ENCODE results near the gene TTC6.

Gene TTC6

DNA sequence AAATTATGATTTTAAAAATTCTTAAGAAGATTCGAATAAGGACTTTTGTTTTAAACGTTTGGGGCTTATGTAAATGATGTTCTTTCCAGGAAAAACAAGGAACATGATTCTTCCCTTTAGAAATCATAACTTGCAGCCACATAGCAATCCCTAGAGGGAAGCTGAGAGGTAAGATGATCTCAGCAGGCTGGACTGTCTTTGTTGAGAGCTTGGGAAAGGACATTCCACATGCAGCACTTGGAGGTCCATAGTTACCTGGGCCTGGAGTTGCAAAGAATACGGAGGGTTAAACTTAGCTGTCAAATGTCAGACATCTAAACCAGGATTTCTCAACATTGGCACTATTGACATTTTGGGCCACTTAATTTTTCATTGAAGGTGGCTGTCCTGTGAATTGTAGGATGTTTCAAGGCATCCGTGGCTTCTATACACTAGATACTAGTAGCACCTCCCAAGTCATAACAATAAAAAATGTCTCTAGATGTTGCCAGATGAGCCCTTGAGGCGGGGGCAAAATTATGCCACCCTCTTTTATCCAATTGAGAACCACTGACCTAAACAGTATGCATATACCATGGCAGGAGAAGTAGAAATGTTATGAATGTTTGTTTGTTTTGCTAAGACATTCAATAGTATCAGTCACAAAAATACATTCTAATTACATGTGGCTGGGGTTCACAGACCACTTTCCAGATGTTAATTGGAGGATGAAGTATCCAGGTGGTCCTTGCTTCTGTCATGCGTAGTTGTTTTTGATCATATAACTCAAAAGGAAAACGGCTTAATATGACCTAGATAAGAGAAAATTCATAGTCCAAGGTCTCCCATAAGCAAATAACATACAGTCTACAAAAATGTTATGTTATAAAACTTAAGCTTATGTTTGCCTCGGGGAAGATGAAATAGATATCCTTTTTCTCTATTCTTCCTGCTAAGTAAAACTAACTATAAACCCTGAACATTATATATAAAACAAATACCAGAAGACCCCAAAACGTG is 30.5 kb downstream of the TTC6 start:
- no peak for DNase-seq

DNA sequence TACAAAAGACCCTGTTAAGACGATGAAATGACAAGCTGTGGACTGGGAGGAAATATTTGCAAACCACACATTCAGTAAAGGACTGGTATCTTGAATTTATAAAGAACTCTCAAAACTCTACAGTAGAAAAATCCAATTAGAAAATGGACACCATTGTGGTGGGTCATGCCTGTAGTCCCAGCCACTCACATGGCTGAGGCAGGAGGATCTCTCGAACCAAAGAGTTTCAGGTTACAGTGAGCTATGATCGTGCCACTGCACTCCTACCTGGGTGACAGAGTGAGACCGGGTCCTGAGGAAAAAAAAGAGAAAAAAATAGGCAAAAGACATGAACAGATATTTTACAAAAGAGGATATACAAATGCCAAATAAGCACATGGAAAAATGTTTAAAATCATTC is 41.9 kb downstream of the TTC6 start:
- no peak for DNase-seq

- no peak for DNase-seq
Observed at GRCh38 chr14:37638599-37638998, 43.2 kb downstream of the TTC6 start.

DNA sequence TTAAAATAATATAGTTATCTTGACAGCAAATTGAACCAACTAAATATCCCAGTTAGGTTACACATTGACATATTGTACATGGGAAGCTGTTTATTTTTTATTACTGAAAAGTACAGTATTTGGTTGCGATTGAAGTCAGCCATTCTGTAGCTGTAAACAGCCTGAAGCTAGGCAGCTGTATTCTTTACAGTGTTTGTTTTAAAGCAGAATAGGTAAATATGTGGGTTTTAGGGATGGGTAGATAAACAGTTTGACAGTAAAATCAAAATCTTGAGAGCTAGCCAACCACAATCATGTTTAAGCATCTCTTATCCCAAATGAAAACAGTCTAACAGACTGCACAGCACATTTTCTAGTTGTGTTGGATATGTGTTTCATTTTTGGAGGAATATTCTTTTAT is 45.7 kb downstream of the TTC6 start:
- DNase-seq: peak; percentile 46

GRCh38 chr14:37642125-37642524 is 46.7 kb downstream of the TTC6 start:
- no peak for DNase-seq

DNA sequence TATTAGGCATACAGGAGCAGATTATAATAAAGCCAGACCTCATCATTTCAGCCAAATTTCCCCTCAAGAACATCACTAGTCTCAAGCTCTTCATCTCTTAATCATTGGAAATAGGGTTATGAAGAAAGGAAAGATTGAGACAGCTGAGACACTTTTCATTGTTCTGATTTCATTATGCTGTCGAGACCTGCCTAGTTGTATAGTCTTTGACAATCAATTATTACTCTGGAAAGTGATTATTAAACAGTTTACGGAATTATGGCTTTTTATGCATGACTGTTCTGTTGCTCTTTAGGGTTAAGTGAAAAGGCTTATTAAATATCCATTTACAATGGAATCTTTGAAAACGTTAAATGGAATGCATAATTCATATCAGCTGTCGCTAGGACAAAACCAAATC is 48.3 kb downstream of the TTC6 start:
- DNase-seq: no peak

All from NCI-H2029 treated with DMSO at 0.1 percent for 48 hours (cell line).